DND-41 (cell line): ENCODE measurements around the gene AASS.

ENCODE experiments used
- ATAC-seq: fragments of 200-7000 bp; cut with Tn5 transposase; 3 replicates; pipeline ENCODE4 v1.9.1; 2021; ENCODE audit warnings: low read depth; ENCODE audit not compliant: insufficient read depth
- DNase-seq: peaks from one replicate; pipeline ENCODE4 v3.0.0-alpha.2; 2020
- H2AFZ ChIP-seq: 2 replicates; pipeline ENCODE4 v1.6.0; 2012; ENCODE audit warnings: low read depth, low read length
- H3K27ac ChIP-seq: 2 replicates; pipeline ENCODE4 v1.5.1; 2012; ENCODE audit warnings: low read length, inconsistent platforms
- H3K27me3 ChIP-seq: fragments of 200-600 bp; sonication (generic); 2 replicates; pipeline ENCODE4 v1.6.0; 2012; ENCODE audit warnings: low read length, mild to moderate bottlenecking, inconsistent platforms; ENCODE audit not compliant: insufficient read depth, poor library complexity
- H3K36me3 ChIP-seq: 2 replicates; pipeline ENCODE4 v1.5.1; 2012; ENCODE audit warnings: low read length, inconsistent platforms; ENCODE audit not compliant: insufficient read depth
- H3K4me1 ChIP-seq: 2 replicates; pipeline ENCODE4 v1.5.1; 2012; ENCODE audit warnings: mild to moderate bottlenecking, low read length; ENCODE audit not compliant: insufficient read depth
- H3K4me2 ChIP-seq: 2 replicates; pipeline ENCODE4 v1.6.0; 2012; ENCODE audit warnings: mild to moderate bottlenecking, moderate library complexity, low read length, inconsistent platforms; ENCODE audit not compliant: insufficient read depth
- H3K4me3 ChIP-seq, 2 experiments: fragments of 200-600 bp in 1 of 2; shearing (Covaris generic) in 1 of 2; 2 replicates each; pipeline ENCODE4 v1.5.1; 2012 to 2016; ENCODE audit warnings: inconsistent platforms in 2 of 2, low read length in 2 of 2, mild to moderate bottlenecking in 2 of 2, low read depth in 1 of 2, moderate library complexity in 1 of 2
- H3K79me2 ChIP-seq: 2 replicates; pipeline ENCODE4 v1.6.0; 2012; ENCODE audit warnings: low read length, inconsistent platforms; ENCODE audit not compliant: insufficient read depth
- H3K9ac ChIP-seq: 2 replicates; pipeline ENCODE4 v1.6.0; 2012; ENCODE audit warnings: low read depth, mild to moderate bottlenecking, inconsistent platforms, low read length, moderate library complexity
- H3K9me3 ChIP-seq: 2 replicates; pipeline ENCODE4 v1.5.1; 2012; ENCODE audit warnings: low read length, moderate library complexity, mild to moderate bottlenecking, inconsistent platforms; ENCODE audit not compliant: insufficient read depth, severe bottlenecking
- H4K20me1 ChIP-seq: 2 replicates; pipeline ENCODE4 v1.6.0; 2012; ENCODE audit warnings: low read length; ENCODE audit not compliant: insufficient read depth
- EZH2 ChIP-seq: IDR thresholded peaks from 3 replicates; pipeline ENCODE4 v1.6.1; 2012; ENCODE audit warnings: borderline replicate concordance, low read depth, mild to moderate bottlenecking, moderate library complexity, low read length, inconsistent platforms; ENCODE audit not compliant: severe bottlenecking
- TF ChIP-seq, protein P1 (sequence below): IDR thresholded peaks from 2 replicates; pipeline ENCODE4 v1.5.1; 2012; ENCODE audit warnings: borderline replicate concordance, low read length, moderate library complexity, mild to moderate bottlenecking; ENCODE audit not compliant: poor library complexity, severe bottlenecking; ENCODE audit errors: extremely low read depth

AASS gene

GRCh38 chr7:122123746-122124145 lies 20.3 kb downstream of the AASS start:
- H2AFZ ChIP-seq = no peak overlapping the region
- H3K9me3 ChIP-seq = no peaks in the 10 kb centered on the region
- ATAC-seq = no peak
- no peak overlapping the region for H3K9ac ChIP-seq
- H3K79me2 ChIP-seq = no peaks in the 10 kb centered on the region
- no peak overlapping the region for H3K4me2 ChIP-seq
- H3K27ac ChIP-seq = no peak overlapping the region
- no peak overlapping the region for H3K4me3 ChIP-seq
- no peaks in the 10 kb centered on the region for H3K4me1 ChIP-seq
- H4K20me1 ChIP-seq = no peaks in the 10 kb centered on the region
- no peak for DNase-seq
- TF ChIP-seq, protein P1, sequence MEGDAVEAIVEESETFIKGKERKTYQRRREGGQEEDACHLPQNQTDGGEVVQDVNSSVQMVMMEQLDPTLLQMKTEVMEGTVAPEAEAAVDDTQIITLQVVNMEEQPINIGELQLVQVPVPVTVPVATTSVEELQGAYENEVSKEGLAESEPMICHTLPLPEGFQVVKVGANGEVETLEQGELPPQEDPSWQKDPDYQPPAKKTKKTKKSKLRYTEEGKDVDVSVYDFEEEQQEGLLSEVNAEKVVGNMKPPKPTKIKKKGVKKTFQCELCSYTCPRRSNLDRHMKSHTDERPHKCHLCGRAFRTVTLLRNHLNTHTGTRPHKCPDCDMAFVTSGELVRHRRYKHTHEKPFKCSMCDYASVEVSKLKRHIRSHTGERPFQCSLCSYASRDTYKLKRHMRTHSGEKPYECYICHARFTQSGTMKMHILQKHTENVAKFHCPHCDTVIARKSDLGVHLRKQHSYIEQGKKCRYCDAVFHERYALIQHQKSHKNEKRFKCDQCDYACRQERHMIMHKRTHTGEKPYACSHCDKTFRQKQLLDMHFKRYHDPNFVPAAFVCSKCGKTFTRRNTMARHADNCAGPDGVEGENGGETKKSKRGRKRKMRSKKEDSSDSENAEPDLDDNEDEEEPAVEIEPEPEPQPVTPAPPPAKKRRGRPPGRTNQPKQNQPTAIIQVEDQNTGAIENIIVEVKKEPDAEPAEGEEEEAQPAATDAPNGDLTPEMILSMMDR = no peak
- H3K27me3 ChIP-seq = no peaks in the 10 kb centered on the region
- no peaks in the 10 kb centered on the region for H3K36me3 ChIP-seq

GRCh38 chr7:122118757-122119156 lies 25.3 kb downstream of the AASS start:
- no peaks in the 10 kb centered on the region for H3K9me3 ChIP-seq
- H3K27me3 ChIP-seq = no peaks in the 10 kb centered on the region
- DNase-seq (no peak), ATAC-seq (no peak)
- TF ChIP-seq, protein P1 = no peak
- no peak for TF ChIP-seq EZH2
- H3K36me3 ChIP-seq = no peaks in the 10 kb centered on the region
- H4K20me1 ChIP-seq = no peaks in the 10 kb centered on the region
- H3K4me2 ChIP-seq = no peak overlapping the region
- no peak overlapping the region for H3K27ac ChIP-seq
- no peaks in the 10 kb centered on the region for H3K4me1 ChIP-seq
- no peak overlapping the region for H3K4me3 ChIP-seq
- no peak overlapping the region for H2AFZ ChIP-seq
- no peaks in the 10 kb centered on the region for H3K79me2 ChIP-seq
- no peak overlapping the region for H3K9ac ChIP-seq

- H4K20me1 ChIP-seq = no peaks in the 10 kb centered on the region
Measured at GRCh38 chr7:122103064-122103463, 41.0 kb downstream of the AASS start.

More at GRCh38 chr7:122103064-122103463, 41.0 kb downstream of the AASS start:
- Histone ChIP-seq H3K4me3 (no peak overlapping the region), H3K9me3 (no peaks in the 10 kb centered on the region), H3K27ac (no peak overlapping the region), H2AFZ (no peak overlapping the region), H3K36me3 (no peaks in the 10 kb centered on the region), H3K27me3 (no peaks in the 10 kb centered on the region), H3K9ac (no peak overlapping the region), H3K4me2 (no peak overlapping the region), H3K4me1 (no peaks in the 10 kb centered on the region), H3K79me2 (no peaks in the 10 kb centered on the region)
- TF ChIP-seq, protein P1 = no peak
- TF ChIP-seq EZH2 = no peak
- ATAC-seq (no peak), DNase-seq (no peak)
